ENCODE results near the gene ABCC12. TPM values are rescaled to one million over a fixed set of nuclear protein-coding genes. Genes with fewer than 3 reads are reported as not detected.
A peak's percentile ranks its signal among the peaks of the same experiment; 100 is the strongest.

ABCC12 gene
- polyA plus RNA-seq, 2 of the 4 experiments (the other 2 are of a cell fraction), result 0.23 TPM; not detected in 1

GRCh38 chr16:48194828-48195556 is 39.2 kb upstream of the ABCC12 start:
- peak overlapping the region; percentile 47 to 58; a peak in 3 of 6 replicates for H3K27ac ChIP-seq
- FAIRE-seq (no peak), ATAC-seq (peak in 1 of 2 experiments; percentile 88; a peak in 3 of 6 replicates), DNase-seq (ENCODE audit: low read depth in 1 of 2, low spot score in 1 of 2) (peak in 1 of 2 experiments; percentile 54)
- WGBS (ENCODE audit: missing lambda C conversion rate), result 16% methylated on average over 5 of the region's 5 CpGs
- H3K9me3 ChIP-seq, result no peaks in the 10 kb centered on the region
- H3K4me3 ChIP-seq, result no peak overlapping the region
- ChIA-PET CTCF (interaction anchor here (1.2 kb wide), 1 partner anchor 20 kb away, joined by 3 read pairs; no protein-coding TSS in a partner anchor), POLR2A (interaction anchor here (0.7 kb wide), 1 partner anchor 25 kb away, joined by 3 read pairs; no protein-coding TSS in a partner anchor)
- no peak for TF ChIP-seq ZSCAN20 (CRISPR knock-in tag; IDR thresholded peaks at IDR 0.05)
- TF ChIP-seq EHF (CRISPR knock-in tag; IDR thresholded peaks at IDR 0.05), result no peak
- TF ChIP-seq CHD2 (IDR thresholded peaks at IDR 0.05; ENCODE audit: low read length, partially characterized antibody), result no peak
- no peak for TF ChIP-seq HOXB13 (CRISPR knock-in tag; IDR thresholded peaks at IDR 0.05; ENCODE audit: low read depth)
- no peak for TF ChIP-seq FOSL2 (IDR thresholded peaks at IDR 0.05)
- TF ChIP-seq FOSL2 (CRISPR knock-in tag; IDR thresholded peaks at IDR 0.05), result no peak
- no peak for TF ChIP-seq KDM5A (IDR thresholded peaks at IDR 0.05)
- no peak for TF ChIP-seq E2F6 (IDR thresholded peaks at IDR 0.05; ENCODE audit: borderline replicate concordance, low read depth)
- no peak for TF ChIP-seq ESRRA (IDR thresholded peaks at IDR 0.05; ENCODE audit: borderline replicate concordance, low read length)
- no peak for TF ChIP-seq SMC3 (IDR thresholded peaks at IDR 0.05)
- TF ChIP-seq RNF2 (IDR thresholded peaks at IDR 0.05; ENCODE audit: borderline replicate concordance, low read depth), result no peak
- TF ChIP-seq RAD21 (conservative IDR thresholded peaks at IDR 0.05 in 1 of 2, IDR thresholded peaks at IDR 0.05 in 1 of 2), result no peak
- TF ChIP-seq BHLHE40 (IDR thresholded peaks at IDR 0.05; ENCODE audit: low read depth, low read length), result no peak
- TF ChIP-seq REST (IDR thresholded peaks at IDR 0.05), result no peak
- no peak for TF ChIP-seq TP53 (CRISPR knock-in tag; IDR thresholded peaks at IDR 0.05)
- TF ChIP-seq NPAS2 (CRISPR knock-in tag; IDR thresholded peaks at IDR 0.05; ENCODE audit: borderline replicate concordance), result no peak
- TF ChIP-seq HDAC2 (IDR thresholded peaks at IDR 0.05), result no peak
- peak overlapping the region; percentile 34; the same call in 2 of the 3 replicates for H3K4me2 ChIP-seq
- H3K4me1 ChIP-seq, result peaks cover 14% of the 10 kb centered on the region

- Histone ChIP-seq H3K9me3 (no peaks in the 10 kb centered on the region), H3K4me3 (no peak overlapping the region), H3K4me1 (peaks cover 14% of the 10 kb centered on the region), H3K4me2 (no peak overlapping the region), H3K27ac (no peak overlapping the region; a peak in 1 of 6 replicates)
- FAIRE-seq (no peak), DNase-seq (ENCODE audit: low read depth in 1 of 2, low spot score in 1 of 2) (no peak), ATAC-seq (no peak)
- 82% methylated on average over 7 of the region's 7 CpGs for WGBS (ENCODE audit: missing lambda C conversion rate)
- TF ChIP-seq MAFK (IDR thresholded peaks at IDR 0.05; ENCODE audit: partially characterized antibody), result peak; percentile 50
- TF ChIP-seq ESRRA (IDR thresholded peaks at IDR 0.05; ENCODE audit: borderline replicate concordance, low read length), result no peak
- ChIA-PET CTCF (interaction anchor here (0.7 kb wide), 1 partner anchor 27 kb away, joined by 3 read pairs; no protein-coding TSS in a partner anchor), POLR2A (no interaction called here)
Observed at GRCh38 chr16:48193846-48194245, 38.1 kb upstream of the ABCC12 start.

All from A549 (cell line).